ENCODE data around the gene SIGLEC8.

DNA sequence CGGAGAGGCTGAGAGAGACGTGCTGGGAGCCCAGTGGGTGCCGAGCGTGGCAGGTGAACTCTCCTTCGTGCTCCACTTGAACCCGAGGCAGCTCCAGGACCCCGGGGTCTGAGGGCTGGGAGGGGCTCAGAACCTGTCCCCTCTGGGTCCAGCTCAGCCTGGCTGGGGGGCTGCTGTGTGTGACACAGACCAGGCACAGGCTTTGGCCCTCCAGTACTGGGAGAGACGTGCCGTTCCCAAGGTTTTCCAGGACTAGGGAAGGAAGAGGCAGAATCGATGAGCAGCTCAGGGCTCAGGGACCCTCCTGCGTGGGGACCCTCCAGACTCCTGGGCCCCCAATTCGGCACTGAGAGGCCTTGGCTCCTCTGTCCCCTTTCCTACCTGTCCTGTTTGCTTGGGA, 43.1 kb downstream of the SIGLEC8 start:
- TF ChIP-seq EZH2 (IDR thresholded peaks at IDR 0.05; ENCODE audit: insufficient read depth, poor library complexity, severe bottlenecking) (no peak), EZH2phosphoT487 (IDR thresholded peaks at IDR 0.05; ENCODE audit: insufficient read depth, low read depth) (no peak)
